Measurements from ENCODE around the gene NR5A2. TPM values are rescaled to one million over a fixed set of nuclear protein-coding genes. Genes with fewer than 3 reads are reported as not detected.

The NR5A2 gene
- total RNA-seq, 1 donor from 2014 or later: 12.7 TPM

GRCh38 chr1:200226969-200227303, 199.4 kb downstream of the NR5A2 start:
- intact Hi-C loops (cut with DNase I): no loop called here
- H3K4me1 ChIP-seq: no peaks in the 10 kb centered on the region

More at GRCh38 chr1:200226969-200227303, 199.4 kb downstream of the NR5A2 start:
- Histone ChIP-seq H3K27ac (no peak overlapping the region), H3K9me3 (no peaks in the 10 kb centered on the region), H3K4me3 (no peak overlapping the region), H3K36me3 (no peaks in the 10 kb centered on the region), H3K27me3 (no peaks in the 10 kb centered on the region)
- DNase-seq (ENCODE audit: low spot score in 2 of 2): no peak
- TF ChIP-seq CTCF (IDR thresholded peaks at IDR 0.05): no peak

Measured in ascending aorta (tissue), 2 donors.